Cardiac muscle cell (in vitro differentiated cells and primary cell): ENCODE measurements around the gene OSGIN1. TPM values are rescaled to one million over a fixed set of nuclear protein-coding genes. Genes with fewer than 3 reads are reported as not detected.

Experiments
- DNase-seq, 2 donors: peaks; one replicate each; pipeline versions ENCODE4 v3.0.0 to v3.0.0-alpha.2; 2010 to 2017; ENCODE audit warnings: low read depth in 1 of 2, low spot score in 1 of 2
- H3K27ac ChIP-seq: fragments of 200-600 bp; sonication (generic); 2 replicates; pipeline ENCODE4 v1.5.1; 2016
- H3K27me3 ChIP-seq: fragments of 200-600 bp; sonication (generic); 2 replicates; pipeline ENCODE4 v1.6.0; 2016; ENCODE audit warnings: control low read depth
- H3K36me3 ChIP-seq: fragments of 200-600 bp; sonication (generic); 2 replicates; pipeline ENCODE4 v1.5.1; 2016; ENCODE audit warnings: control low read depth
- H3K4me1 ChIP-seq: fragments of 200-600 bp; sonication (generic); 2 replicates; pipeline ENCODE4 v1.8.1; 2017; ENCODE audit warnings: low read depth, mild to moderate bottlenecking, mixed run types
- H3K4me3 ChIP-seq: fragments of 200-600 bp; sonication (generic); 2 replicates; pipeline ENCODE4 v1.5.1; 2016; ENCODE audit warnings: mild to moderate bottlenecking
- H3K9me3 ChIP-seq: fragments of 200-600 bp; sonication (generic); 2 replicates; pipeline ENCODE4 v1.5.1; 2017; ENCODE audit warnings: low read depth, mild to moderate bottlenecking, control low read depth
- polyA plus RNA-seq: library from polyadenylated mRNA; unstranded; fragments of >200 nt; fragmentation: Nextera tagmentation; extraction: Ambion mirVana; gene quantifications from 2 replicates; pipeline ENCODE4 v1.2.1, GENCODE V29; 2016
- total RNA-seq: library from RNA; depleted of rRNA; stranded (reverse); fragments of >200 nt; gene quantifications from 2 replicates; pipeline ENCODE4 v1.2.3, GENCODE V29; 2016
- TF ChIP-seq, protein P1 (sequence below): IDR thresholded peaks from 2 replicates; pipeline ENCODE4 v1.5.1; 2012; ENCODE audit warnings: low read depth, mild to moderate bottlenecking, low read length

Gene OSGIN1
- total and polyA plus RNA-seq, 2 experiments from 2014 or later, result 0.76 to 3.4 TPM

GRCh38 chr16:83978401-83978904, 25.4 kb downstream of the OSGIN1 start:
- no peaks in the 10 kb centered on the region for H3K27me3 ChIP-seq
- no peak overlapping the region for H3K27ac ChIP-seq
- H3K4me1 ChIP-seq, result no peaks in the 10 kb centered on the region
- no peak overlapping the region for H3K4me3 ChIP-seq
- TF ChIP-seq, protein P1, sequence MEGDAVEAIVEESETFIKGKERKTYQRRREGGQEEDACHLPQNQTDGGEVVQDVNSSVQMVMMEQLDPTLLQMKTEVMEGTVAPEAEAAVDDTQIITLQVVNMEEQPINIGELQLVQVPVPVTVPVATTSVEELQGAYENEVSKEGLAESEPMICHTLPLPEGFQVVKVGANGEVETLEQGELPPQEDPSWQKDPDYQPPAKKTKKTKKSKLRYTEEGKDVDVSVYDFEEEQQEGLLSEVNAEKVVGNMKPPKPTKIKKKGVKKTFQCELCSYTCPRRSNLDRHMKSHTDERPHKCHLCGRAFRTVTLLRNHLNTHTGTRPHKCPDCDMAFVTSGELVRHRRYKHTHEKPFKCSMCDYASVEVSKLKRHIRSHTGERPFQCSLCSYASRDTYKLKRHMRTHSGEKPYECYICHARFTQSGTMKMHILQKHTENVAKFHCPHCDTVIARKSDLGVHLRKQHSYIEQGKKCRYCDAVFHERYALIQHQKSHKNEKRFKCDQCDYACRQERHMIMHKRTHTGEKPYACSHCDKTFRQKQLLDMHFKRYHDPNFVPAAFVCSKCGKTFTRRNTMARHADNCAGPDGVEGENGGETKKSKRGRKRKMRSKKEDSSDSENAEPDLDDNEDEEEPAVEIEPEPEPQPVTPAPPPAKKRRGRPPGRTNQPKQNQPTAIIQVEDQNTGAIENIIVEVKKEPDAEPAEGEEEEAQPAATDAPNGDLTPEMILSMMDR, result no peak
- no peak for DNase-seq
- H3K36me3 ChIP-seq, result no peaks in the 10 kb centered on the region
- no peaks in the 10 kb centered on the region for H3K9me3 ChIP-seq

- no peak overlapping the region for H3K27ac ChIP-seq
- H3K36me3 ChIP-seq, result no peaks in the 10 kb centered on the region
- H3K27me3 ChIP-seq, result no peaks in the 10 kb centered on the region
- H3K4me1 ChIP-seq, result no peaks in the 10 kb centered on the region
- no peak overlapping the region for H3K4me3 ChIP-seq
- TF ChIP-seq, protein P1, result no peak
- no peaks in the 10 kb centered on the region for H3K9me3 ChIP-seq
- DNase-seq, result no peak
Observed at GRCh38 chr16:83979441-83979840, 26.4 kb downstream of the OSGIN1 start.

DNA sequence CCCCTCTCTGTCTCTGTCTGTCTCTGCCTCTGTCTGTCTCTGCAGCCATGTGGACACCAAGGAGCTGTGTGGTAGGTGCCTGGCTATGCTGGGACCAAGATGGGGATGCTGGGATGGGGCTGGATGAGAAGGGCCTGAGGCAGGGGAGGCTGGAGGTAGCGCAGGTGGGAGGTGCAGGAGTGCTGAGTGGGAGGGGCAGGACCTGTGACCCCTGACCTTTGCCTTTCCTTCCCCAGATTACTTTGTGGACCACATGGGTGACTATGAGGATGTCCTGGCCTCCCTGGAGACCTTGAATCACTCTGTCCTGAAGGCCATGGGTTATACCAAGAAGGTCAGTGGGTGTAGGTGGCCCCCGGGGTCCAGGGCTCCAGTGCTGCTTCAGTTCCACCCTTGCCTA, 27.8 kb downstream of the OSGIN1 start:
- no peaks in the 10 kb centered on the region for H3K36me3 ChIP-seq
- H3K4me1 ChIP-seq, result no peaks in the 10 kb centered on the region
- no peak overlapping the region for H3K27ac ChIP-seq
- H3K9me3 ChIP-seq, result no peaks in the 10 kb centered on the region
- DNase-seq, result no peak
- H3K4me3 ChIP-seq, result no peak overlapping the region
- no peaks in the 10 kb centered on the region for H3K27me3 ChIP-seq
- TF ChIP-seq, protein P1, result no peak

GRCh38 chr16:83981799-83982198, 28.8 kb downstream of the OSGIN1 start:
- Histone ChIP-seq H3K4me3 (no peak overlapping the region), H3K4me1 (no peaks in the 10 kb centered on the region), H3K36me3 (no peaks in the 10 kb centered on the region), H3K27me3 (no peaks in the 10 kb centered on the region), H3K27ac (no peak overlapping the region), H3K9me3 (no peaks in the 10 kb centered on the region)
- no peak for DNase-seq
- TF ChIP-seq, protein P1, result no peak

GRCh38 chr16:83983491-83983890, 30.5 kb downstream of the OSGIN1 start:
- TF ChIP-seq, protein P1, result no peak
- Histone ChIP-seq H3K4me1 (no peaks in the 10 kb centered on the region), H3K27ac (no peak overlapping the region), H3K9me3 (no peaks in the 10 kb centered on the region), H3K4me3 (no peak overlapping the region), H3K27me3 (no peaks in the 10 kb centered on the region), H3K36me3 (no peaks in the 10 kb centered on the region)
- no peak for DNase-seq

DNA sequence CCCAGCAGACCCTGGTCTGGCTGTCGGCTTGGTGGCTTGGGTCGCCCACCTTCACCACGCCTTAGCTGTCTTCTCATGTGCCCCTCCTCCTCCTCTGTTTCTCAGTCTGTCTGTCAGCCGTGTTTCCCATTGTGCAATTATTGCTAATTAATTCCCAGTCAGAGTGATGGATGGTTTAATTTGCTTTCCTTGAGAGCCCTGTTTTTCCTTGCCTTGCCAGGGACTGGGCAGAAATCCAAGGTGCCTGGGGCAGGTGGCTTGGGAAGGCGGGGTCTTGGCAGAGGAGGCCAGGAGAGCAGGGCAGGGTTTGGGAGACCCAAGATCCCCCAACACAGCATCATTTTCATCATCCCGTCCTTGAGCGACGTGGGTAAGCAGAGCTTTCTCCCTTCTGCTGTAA, 36.3 kb downstream of the OSGIN1 start:
- Histone ChIP-seq H3K36me3 (no peaks in the 10 kb centered on the region), H3K4me1 (no peaks in the 10 kb centered on the region), H3K9me3 (no peaks in the 10 kb centered on the region), H3K4me3 (no peak overlapping the region), H3K27me3 (no peaks in the 10 kb centered on the region), H3K27ac (no peak overlapping the region)
- DNase-seq, result no peak
- TF ChIP-seq, protein P1, result no peak
